Testis (tissue), 2 donors: ENCODE results near the gene CKAP2L.

Experiments
- CTCF ChIP-seq, 3 experiments: fragments of 450-650 bp in 2 of 3; fragments of 200-600 bp in 1 of 3; sonication (generic) in 1 of 3; IDR thresholded peaks; one replicate each; pipeline ENCODE4 v1.5.1; 2016 to 2019; ENCODE audit warnings: antibody characterized with exemption in 3 of 3, mild to moderate bottlenecking in 2 of 3, moderate library complexity in 1 of 3
- POLR2A ChIP-seq: fragments of 450-650 bp; IDR thresholded peaks from one replicate; pipeline ENCODE4 v1.6.1; 2017; ENCODE audit warnings: antibody characterized with exemption, mild to moderate bottlenecking, moderate library complexity

GRCh38 chr2:112792419-112792818 lies 28.0 kb upstream of the CKAP2L start:
- TF ChIP-seq CTCF (IDR thresholded peaks at IDR 0.05) = no peak
- TF ChIP-seq POLR2A = no peak
